ENCODE data around the gene NR2F1-AS1.

The NR2F1-AS1 gene

GRCh38 chr5:93603793-93604643, 23.0 kb upstream of the NR2F1-AS1 start:
- in situ Hi-C loops (cut with HindIII; ENCODE audit: low sequenced_read_pairs): loop anchor here (10.0 kb wide), 1 partner anchor 71 kb away; no protein-coding TSS in a partner anchor

GRCh38 chr5:93603078-93603792, 22.2 kb upstream of the NR2F1-AS1 start:
- in situ Hi-C loops (cut with HindIII; ENCODE audit: low sequenced_read_pairs): loop anchor here (10.0 kb wide), 1 partner anchor 72 kb away; no protein-coding TSS in a partner anchor

GRCh38 chr5:93602241-93603077, 21.4 kb upstream of the NR2F1-AS1 start:
- in situ Hi-C loops (cut with HindIII; ENCODE audit: low sequenced_read_pairs): loop anchor here (10.0 kb wide), 1 partner anchor 72 kb away; no protein-coding TSS in a partner anchor

- in situ Hi-C loops (cut with HindIII; ENCODE audit: low sequenced_read_pairs): loop anchor here (10.0 kb wide), 1 partner anchor 73 kb away; no protein-coding TSS in a partner anchor
Measured at GRCh38 chr5:93601802-93602155, 20.8 kb upstream of the NR2F1-AS1 start.

- in situ Hi-C loops (cut with HindIII; ENCODE audit: low sequenced_read_pairs): loop anchor here (10.0 kb wide), 1 partner anchor 74 kb away; no protein-coding TSS in a partner anchor
Measured at GRCh38 chr5:93601071-93601801, 20.2 kb upstream of the NR2F1-AS1 start.

GRCh38 chr5:93600409-93601070, 19.5 kb upstream of the NR2F1-AS1 start:
- in situ Hi-C loops (cut with HindIII; ENCODE audit: low sequenced_read_pairs): loop anchor here (10.0 kb wide), 1 partner anchor 74 kb away; no protein-coding TSS in a partner anchor

- in situ Hi-C loops (cut with HindIII; ENCODE audit: low sequenced_read_pairs): loop anchor here (10.0 kb wide), 1 partner anchor 75 kb away; no protein-coding TSS in a partner anchor
Measured at GRCh38 chr5:93599399-93600120, 18.5 kb upstream of the NR2F1-AS1 start.

GRCh38 chr5:93599001-93599379, 18.0 kb upstream of the NR2F1-AS1 start:
- in situ Hi-C loops (cut with HindIII; ENCODE audit: low sequenced_read_pairs): no loop called here

GRCh38 chr5:93598091-93599000, 17.3 kb upstream of the NR2F1-AS1 start:
- in situ Hi-C loops (cut with HindIII; ENCODE audit: low sequenced_read_pairs): no loop called here

GRCh38 chr5:93596676-93597490, 15.9 kb upstream of the NR2F1-AS1 start:
- in situ Hi-C loops (cut with HindIII; ENCODE audit: low sequenced_read_pairs): no loop called here

GRCh38 chr5:93596310-93596675, 15.3 kb upstream of the NR2F1-AS1 start:
- in situ Hi-C loops (cut with HindIII; ENCODE audit: low sequenced_read_pairs): no loop called here

GRCh38 chr5:93595420-93596147, 14.6 kb upstream of the NR2F1-AS1 start:
- in situ Hi-C loops (cut with HindIII; ENCODE audit: low sequenced_read_pairs): no loop called here

- in situ Hi-C loops (cut with HindIII; ENCODE audit: low sequenced_read_pairs): no loop called here
Measured at GRCh38 chr5:93594591-93595419, 13.8 kb upstream of the NR2F1-AS1 start.

- in situ Hi-C loops (cut with HindIII; ENCODE audit: low sequenced_read_pairs): no loop called here
Measured at GRCh38 chr5:93593476-93594131, 12.6 kb upstream of the NR2F1-AS1 start.

GRCh38 chr5:93592883-93593282, 11.9 kb upstream of the NR2F1-AS1 start:
- in situ Hi-C loops (cut with HindIII; ENCODE audit: low sequenced_read_pairs): no loop called here
